ENCODE measurements around the gene NRN1. TPM values are rescaled to one million over a fixed set of nuclear protein-coding genes. Genes with fewer than 3 reads are reported as not detected.

NRN1 gene
- total and polyA plus RNA-seq, 2 donors, result 4.5 to 22.7 TPM

DNA sequence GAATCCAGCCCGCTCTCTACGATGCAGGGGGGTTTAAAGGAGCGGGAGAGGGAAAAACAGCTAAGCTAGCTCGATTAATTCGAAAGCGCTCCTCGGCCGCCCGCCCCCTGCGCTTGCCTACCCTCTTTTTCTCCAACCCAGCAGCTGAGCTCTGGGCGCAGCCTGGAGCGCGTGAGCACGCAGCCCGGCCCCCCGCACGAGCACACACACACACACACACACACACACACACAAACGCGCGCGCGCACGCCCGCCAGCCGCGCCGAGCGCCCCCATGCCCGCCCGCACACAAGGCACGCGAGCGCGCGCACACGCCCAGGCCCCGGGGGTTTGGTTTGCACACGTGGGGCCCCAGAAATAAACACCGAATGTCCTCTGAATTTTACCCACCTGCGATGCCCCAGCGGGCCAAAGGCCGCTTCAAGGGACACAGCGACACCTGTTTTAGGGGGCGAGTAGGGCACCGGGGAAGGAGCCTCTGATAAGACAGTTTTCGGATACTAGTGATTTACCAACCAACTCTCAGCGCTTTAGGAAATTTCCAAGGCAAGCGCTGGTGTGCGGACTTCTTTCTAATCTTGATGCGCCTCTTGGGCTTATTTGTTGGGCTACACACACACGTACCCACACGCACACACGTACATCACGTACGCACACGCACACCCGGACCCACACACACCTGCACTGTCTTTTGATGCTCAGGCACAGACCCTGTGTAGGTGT lies 802 bp upstream of the NRN1 start:
- H3K4me1 ChIP-seq (ENCODE audit: insufficient read depth), result peaks cover 2% of the 10 kb centered on the region
- DNase-seq (ENCODE audit: extremely low spot score), result no peak
- 2% methylated on average over 57 of the region's 57 CpGs for WGBS
- H3K4me3 ChIP-seq (ENCODE audit: low read depth, low read length), result peak overlapping the region; percentile 23
- no peak overlapping the region for H3K27ac ChIP-seq (ENCODE audit: low read depth)
- H3K36me3 ChIP-seq (ENCODE audit: insufficient read depth), result no peaks in the 10 kb centered on the region

DNA sequence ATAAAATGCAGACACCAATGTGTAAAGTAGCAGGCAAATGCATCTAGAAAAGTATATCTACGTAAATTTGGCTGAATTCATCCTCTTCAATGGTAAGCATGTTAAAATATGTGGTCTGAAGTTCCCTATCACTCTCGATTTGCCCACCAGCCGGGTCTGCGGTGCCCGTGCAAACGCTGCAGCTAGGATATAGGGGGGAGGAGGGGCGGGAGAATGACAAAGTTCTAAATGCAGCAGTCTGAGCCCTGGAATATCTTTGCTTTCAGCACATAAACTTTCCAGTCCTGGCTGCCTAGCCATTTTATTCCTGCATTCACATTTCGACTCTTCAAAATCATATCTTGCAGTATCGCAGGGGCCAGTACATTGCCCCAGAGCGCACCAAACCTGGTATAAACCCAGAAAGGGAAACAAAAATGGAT lies 708 bp downstream of the NRN1 start:
- WGBS, result 6% methylated on average over 10 of the region's 10 CpGs
- H3K4me1 ChIP-seq (ENCODE audit: insufficient read depth), result peaks cover 2% of the 10 kb centered on the region
- no peak overlapping the region for H3K4me3 ChIP-seq (ENCODE audit: low read depth, low read length)
- no peak for DNase-seq (ENCODE audit: extremely low spot score)
- H3K27ac ChIP-seq (ENCODE audit: low read depth), result no peak overlapping the region
- no peaks in the 10 kb centered on the region for H3K36me3 ChIP-seq (ENCODE audit: insufficient read depth)

- H3K36me3 ChIP-seq (ENCODE audit: insufficient read depth), result no peaks in the 10 kb centered on the region
- H3K4me1 ChIP-seq (ENCODE audit: insufficient read depth), result peaks cover 2% of the 10 kb centered on the region
- H3K4me3 ChIP-seq (ENCODE audit: low read depth, low read length), result no peak overlapping the region
- 6% methylated on average over 13 of the region's 13 CpGs for WGBS
- no peak for DNase-seq (ENCODE audit: extremely low spot score)
- no peak overlapping the region for H3K27ac ChIP-seq (ENCODE audit: low read depth)
These were observed 1.4 kb downstream of the NRN1 start for GRCh38 chr6:6005051-6006005.

- peaks cover 2% of the 10 kb centered on the region for H3K4me1 ChIP-seq (ENCODE audit: insufficient read depth)
- WGBS, result 8% methylated on average over 37 of the region's 37 CpGs
- DNase-seq (ENCODE audit: extremely low spot score), result no peak
These were observed 2.2 kb downstream of the NRN1 start for GRCh38 chr6:6004390-6004995.

DNA sequence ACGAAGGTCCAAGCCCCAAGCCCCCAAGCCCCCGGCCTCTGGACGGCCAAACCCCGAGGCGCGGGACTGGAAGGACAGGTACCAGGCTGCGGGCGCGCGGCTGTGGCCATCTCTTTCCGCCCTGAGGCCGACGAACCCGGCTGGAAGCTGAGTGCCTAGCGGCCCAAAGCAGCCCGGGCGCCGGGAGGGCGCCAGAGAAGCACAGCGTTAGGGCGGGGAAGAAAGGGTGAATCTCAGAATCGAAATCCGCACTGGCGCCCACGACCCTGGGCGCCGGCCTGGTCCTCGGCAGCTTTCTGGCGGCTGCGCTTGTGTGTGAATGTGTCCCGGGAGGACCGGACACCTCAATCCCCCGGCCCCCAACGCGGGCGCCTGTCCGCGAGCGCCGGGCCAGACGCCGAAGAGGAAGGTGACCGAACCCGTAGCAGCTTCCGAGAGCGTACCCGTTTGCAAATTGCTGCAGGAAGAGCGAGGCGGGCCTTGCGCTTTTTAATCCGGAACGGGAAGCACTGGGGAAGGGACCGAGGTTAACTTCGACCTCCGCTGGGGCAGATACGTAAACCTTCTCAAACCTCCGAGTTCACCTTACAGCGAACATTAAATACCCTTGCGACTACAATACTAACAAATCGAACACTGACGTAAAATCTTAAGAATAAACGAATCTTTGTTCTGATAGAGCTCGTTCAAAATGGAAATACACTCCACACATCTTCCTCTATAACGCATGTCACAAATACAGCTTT lies 2.9 kb downstream of the NRN1 start:
- whole genome bisulfite sequencing, result 3% methylated on average over 64 of the region's 64 CpGs
- Histone ChIP-seq H3K4me1 (ENCODE audit: insufficient read depth) (peaks cover 2% of the 10 kb centered on the region), H3K36me3 (ENCODE audit: insufficient read depth) (no peaks in the 10 kb centered on the region), H3K27ac (ENCODE audit: low read depth) (no peak overlapping the region), H3K4me3 (ENCODE audit: low read depth, low read length) (peak overlapping the region; percentile 31)
- DNase-seq (ENCODE audit: extremely low spot score), result no peak

More at GRCh38 chr6:6004390-6004995, 2.2 kb downstream of the NRN1 start:
- H3K27ac ChIP-seq (ENCODE audit: low read depth), result no peak overlapping the region
- H3K4me3 ChIP-seq (ENCODE audit: low read depth, low read length), result peak overlapping the region; percentile 31
- H3K36me3 ChIP-seq (ENCODE audit: insufficient read depth), result no peaks in the 10 kb centered on the region

- Histone ChIP-seq H3K27ac (ENCODE audit: low read depth) (no peak overlapping the region), H3K4me1 (ENCODE audit: insufficient read depth) (no peaks in the 10 kb centered on the region), H3K4me3 (ENCODE audit: low read depth, low read length) (peak overlapping the region; percentile 31), H3K36me3 (ENCODE audit: insufficient read depth) (no peaks in the 10 kb centered on the region)
- 7% methylated on average over 48 of the region's 48 CpGs for WGBS
- no peak for DNase-seq (ENCODE audit: extremely low spot score)
These were observed 3.7 kb downstream of the NRN1 start for GRCh38 chr6:6002848-6003620.

DNA sequence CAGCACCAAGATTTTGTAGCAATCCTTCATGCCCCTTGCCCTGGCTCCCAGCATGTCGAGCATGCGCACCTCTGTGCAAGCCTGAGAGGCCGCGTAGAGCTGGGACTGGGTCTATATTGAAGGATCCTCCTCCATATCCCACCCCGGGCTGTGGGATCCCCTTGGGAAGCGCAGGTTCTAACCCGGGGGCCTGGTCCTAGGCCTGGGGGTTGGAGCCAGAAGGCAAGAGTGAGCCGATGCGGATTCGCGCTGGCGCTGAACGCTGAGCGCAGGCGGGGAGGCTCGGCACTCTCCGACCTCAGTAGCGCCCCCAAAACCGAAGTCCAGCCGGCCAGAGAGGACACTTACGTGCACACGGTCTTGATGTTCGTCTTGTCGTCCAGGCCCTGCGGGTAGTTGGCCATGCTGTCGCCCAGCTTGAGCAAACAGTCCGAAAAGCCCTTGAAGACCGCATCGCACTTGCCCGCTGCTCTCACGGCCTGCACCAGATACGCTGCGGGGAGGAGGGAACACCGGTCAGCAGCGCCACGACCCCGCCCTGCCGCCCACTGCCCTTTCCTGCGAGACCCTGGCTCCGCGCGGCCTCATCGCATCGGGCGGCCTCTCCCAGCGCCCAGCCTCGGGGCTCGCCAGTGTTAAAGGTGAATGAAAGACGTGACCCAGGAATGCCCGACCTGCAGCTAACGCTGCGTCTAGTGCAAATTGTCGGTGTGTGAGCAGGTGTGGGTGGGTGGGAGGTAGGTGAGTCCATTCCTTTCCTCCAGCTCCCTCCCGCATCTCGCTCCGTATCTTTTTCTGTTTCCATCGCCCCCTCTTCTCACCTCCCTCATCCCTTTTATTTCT lies 4.5 kb downstream of the NRN1 start:
- DNase-seq (ENCODE audit: extremely low spot score), result no peak
- 20% methylated on average over 57 of the region's 57 CpGs for WGBS
- H3K4me1 ChIP-seq (ENCODE audit: insufficient read depth), result no peaks in the 10 kb centered on the region
- no peak overlapping the region for H3K27ac ChIP-seq (ENCODE audit: low read depth)
- H3K4me3 ChIP-seq (ENCODE audit: low read depth, low read length), result no peak overlapping the region
- no peaks in the 10 kb centered on the region for H3K36me3 ChIP-seq (ENCODE audit: insufficient read depth)

DNA sequence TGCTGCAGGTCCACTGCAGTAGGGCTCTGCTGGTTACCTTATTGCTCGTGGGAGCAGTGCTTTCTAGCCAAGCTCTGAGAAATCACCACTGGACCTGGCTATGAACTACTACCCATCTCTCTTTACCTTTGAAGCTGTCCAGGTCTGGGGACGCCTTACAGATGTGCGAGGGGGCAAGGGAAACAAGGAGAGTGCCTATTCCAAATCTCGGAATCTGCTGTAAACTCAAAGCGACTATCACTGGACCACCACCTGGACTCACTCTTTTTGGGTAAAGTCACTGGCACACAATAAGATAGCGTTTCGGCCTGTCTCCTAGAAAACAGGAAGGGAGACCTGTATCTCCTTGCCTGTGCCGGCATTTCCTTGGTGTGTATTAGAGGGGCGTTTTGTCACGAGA lies 5.3 kb downstream of the NRN1 start:
- no peak overlapping the region for H3K27ac ChIP-seq (ENCODE audit: low read depth)
- no peak for DNase-seq (ENCODE audit: extremely low spot score)
- H3K4me3 ChIP-seq (ENCODE audit: low read depth, low read length), result no peak overlapping the region
- 51% methylated on average over 10 of the region's 10 CpGs for WGBS
- H3K4me1 ChIP-seq (ENCODE audit: insufficient read depth), result no peaks in the 10 kb centered on the region
- H3K36me3 ChIP-seq (ENCODE audit: insufficient read depth), result no peaks in the 10 kb centered on the region

GRCh38 chr6:5999688-6000608 lies 6.8 kb downstream of the NRN1 start:
- 28% methylated on average over 34 of the region's 34 CpGs for WGBS
- Histone ChIP-seq H3K36me3 (ENCODE audit: insufficient read depth) (no peaks in the 10 kb centered on the region), H3K27ac (ENCODE audit: low read depth) (no peak overlapping the region), H3K4me3 (ENCODE audit: low read depth, low read length) (no peak overlapping the region), H3K4me1 (ENCODE audit: insufficient read depth) (no peaks in the 10 kb centered on the region)
- no peak for DNase-seq (ENCODE audit: extremely low spot score)

DNA sequence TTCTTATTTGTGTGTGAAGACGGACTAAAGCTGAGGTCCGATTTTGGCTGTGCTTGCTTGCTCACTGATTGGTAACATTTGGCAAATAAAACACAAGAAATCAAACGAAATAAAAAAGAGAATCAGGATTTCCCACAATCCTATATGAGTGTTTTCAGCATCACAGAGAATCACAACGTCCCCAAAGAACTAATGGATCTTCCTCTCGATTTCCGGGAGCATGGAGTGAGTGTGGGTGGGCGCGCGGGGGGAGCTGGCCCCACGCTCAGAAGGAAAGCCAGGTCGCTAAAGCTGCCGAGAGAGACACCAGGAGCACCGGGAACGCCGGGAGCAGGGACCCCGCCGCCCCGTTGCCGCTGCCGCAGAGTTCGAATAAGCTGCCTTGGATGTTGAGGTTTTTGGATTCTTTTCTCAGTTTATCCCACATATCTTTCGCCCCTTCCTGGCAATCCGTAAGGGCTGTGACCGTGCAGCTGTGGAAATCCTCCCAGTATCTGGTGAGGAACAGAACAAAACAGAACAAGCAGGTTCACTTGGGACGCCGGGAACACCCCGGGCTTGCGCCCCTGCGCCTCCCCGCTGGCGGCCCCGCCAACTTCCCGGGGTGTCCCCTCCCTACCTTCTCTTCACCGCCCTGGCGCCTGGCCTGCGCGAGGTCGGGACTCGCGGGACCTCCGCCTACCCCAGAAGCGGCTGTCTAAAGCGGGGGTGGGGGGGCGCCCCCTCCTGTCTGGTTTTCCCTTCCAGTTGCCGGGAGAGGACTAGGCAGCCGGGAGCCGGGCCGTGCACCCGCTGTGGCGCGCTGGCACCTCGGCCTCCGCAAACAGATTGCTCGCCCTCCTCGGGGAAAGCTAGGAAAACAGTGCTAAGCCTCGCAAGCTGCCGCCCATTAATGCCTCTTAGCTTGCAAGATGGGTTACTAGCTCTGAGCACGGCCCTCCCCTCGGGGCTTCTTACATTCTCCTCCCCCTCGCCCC lies 7.7 kb downstream of the NRN1 start:
- H3K36me3 ChIP-seq (ENCODE audit: insufficient read depth), result no peaks in the 10 kb centered on the region
- no peak for DNase-seq (ENCODE audit: extremely low spot score)
- H3K4me3 ChIP-seq (ENCODE audit: low read depth, low read length), result no peak overlapping the region
- WGBS, result 5% methylated on average over 60 of the region's 60 CpGs
- no peak overlapping the region for H3K27ac ChIP-seq (ENCODE audit: low read depth)
- H3K4me1 ChIP-seq (ENCODE audit: insufficient read depth), result no peaks in the 10 kb centered on the region

Data from urinary bladder (tissue), 4 donors.